Central memory CD8-positive, alpha-beta T cell (primary cell): ENCODE results near the gene MUC5B.
A peak's percentile ranks its signal among the peaks of the same experiment; 100 is the strongest.
"Not testable (repeated sequence)": the region's sequence is repeated elsewhere in the genome, so short reads cannot be mapped to it uniquely, and the experiment has no call there.

ENCODE experiments used
- ATAC-seq: fragments of 150-1000 bp; cut with Tn5 transposase; replicated peaks from 2 replicates; pipeline ENCODE4 v1.10.0; 2022; ENCODE audit warnings: mild to moderate bottlenecking, moderate FRiP score, moderate number of reproducible peaks; ENCODE audit not compliant: poor library complexity, severe bottlenecking; ENCODE audit errors: extremely low read depth
- DNase-seq, 2 donors: peaks; one replicate each; pipeline ENCODE4 v3.0.0; 2021; ENCODE audit warnings: low spot score in 2 of 2
- H3K27ac Mint-ChIP-seq: one replicate; pipeline ENCODE4 v1.8.0; 2022; ENCODE audit warnings: low read depth, mild to moderate bottlenecking, moderate library complexity, mixed read lengths
- H3K27me3 Mint-ChIP-seq: one replicate; pipeline ENCODE4 v1.8.0; 2022; ENCODE audit warnings: mixed read lengths
- H3K36me3 Mint-ChIP-seq: one replicate; pipeline ENCODE4 v1.8.0; 2022; ENCODE audit warnings: mild to moderate bottlenecking, moderate library complexity, mixed read lengths; ENCODE audit not compliant: insufficient read depth
- H3K4me1 Mint-ChIP-seq: one replicate; pipeline ENCODE4 v1.8.0; 2022; ENCODE audit warnings: mixed read lengths
- H3K4me3 Mint-ChIP-seq: one replicate; pipeline ENCODE4 v1.8.0; 2022; ENCODE audit warnings: mild to moderate bottlenecking, moderate library complexity, mixed read lengths
- H3K9me3 Mint-ChIP-seq: one replicate; pipeline ENCODE4 v1.8.0; 2022; ENCODE audit warnings: mixed read lengths

Gene MUC5B

GRCh38 chr11:1259561-1259960 is 36.7 kb downstream of the MUC5B start:
- peaks cover 3% of the 10 kb centered on the region for H3K9me3 Mint-ChIP-seq
- H3K4me1 Mint-ChIP-seq, result peaks cover 16% of the 10 kb centered on the region
- H3K27ac Mint-ChIP-seq, result no peak overlapping the region
- H3K27me3 Mint-ChIP-seq, result no peaks in the 10 kb centered on the region
- ATAC-seq (no peak), DNase-seq (no peak)
- peaks cover 7% of the 10 kb centered on the region for H3K36me3 Mint-ChIP-seq
- no peak overlapping the region for H3K4me3 Mint-ChIP-seq

GRCh38 chr11:1260023-1260501 is 37.2 kb downstream of the MUC5B start:
- no peak overlapping the region for H3K27ac Mint-ChIP-seq
- ATAC-seq (no peak), DNase-seq (no peak)
- H3K36me3 Mint-ChIP-seq, result peaks cover 7% of the 10 kb centered on the region
- H3K27me3 Mint-ChIP-seq, result no peaks in the 10 kb centered on the region
- peaks cover 17% of the 10 kb centered on the region for H3K4me1 Mint-ChIP-seq
- H3K4me3 Mint-ChIP-seq, result no peak overlapping the region
- peaks cover 4% of the 10 kb centered on the region for H3K9me3 Mint-ChIP-seq

GRCh38 chr11:1260620-1261019 is 37.8 kb downstream of the MUC5B start:
- Mint-ChIP-seq H3K27me3 (no peaks in the 10 kb centered on the region), H3K4me1 (peaks cover 17% of the 10 kb centered on the region), H3K9me3 (peaks cover 4% of the 10 kb centered on the region), H3K36me3 (peaks cover 7% of the 10 kb centered on the region), H3K4me3 (peak overlapping the region; percentile 16), H3K27ac (no peak overlapping the region)
- DNase-seq (no peak), ATAC-seq (no peak)

- peaks cover 7% of the 10 kb centered on the region for H3K36me3 Mint-ChIP-seq
- peak overlapping the region; percentile 82 for H3K4me3 Mint-ChIP-seq
- DNase-seq (no peak), ATAC-seq (no peak)
- peaks cover 17% of the 10 kb centered on the region for H3K4me1 Mint-ChIP-seq
- peak overlapping the region; percentile 88 for H3K27ac Mint-ChIP-seq
- H3K9me3 Mint-ChIP-seq, result peaks cover 4% of the 10 kb centered on the region
- no peaks in the 10 kb centered on the region for H3K27me3 Mint-ChIP-seq
These were observed 38.6 kb downstream of the MUC5B start for GRCh38 chr11:1261241-1262071.

GRCh38 chr11:1262172-1263006 is 39.5 kb downstream of the MUC5B start:
- Mint-ChIP-seq H3K4me1 (peaks cover 17% of the 10 kb centered on the region), H3K9me3 (peaks cover 4% of the 10 kb centered on the region), H3K36me3 (peaks cover 7% of the 10 kb centered on the region), H3K4me3 (peak overlapping the region; percentile 82), H3K27ac (peak overlapping the region; percentile 88), H3K27me3 (no peaks in the 10 kb centered on the region)
- ATAC-seq (peak; percentile 92), DNase-seq (peak; percentile 65 to 87)

- Mint-ChIP-seq H3K27me3 (no peaks in the 10 kb centered on the region), H3K4me1 (peaks cover 17% of the 10 kb centered on the region), H3K9me3 (peaks cover 4% of the 10 kb centered on the region), H3K36me3 (peaks cover 7% of the 10 kb centered on the region), H3K27ac (peak overlapping the region; percentile 88), H3K4me3 (peak overlapping the region; percentile 82)
- ATAC-seq, result peak; percentile 72
- no peak for DNase-seq
These were observed 40.1 kb downstream of the MUC5B start for GRCh38 chr11:1263010-1263409.

- not testable (repeated sequence) for H3K27ac Mint-ChIP-seq, H3K4me3 Mint-ChIP-seq, ATAC-seq, H3K9me3 Mint-ChIP-seq, H3K36me3 Mint-ChIP-seq, H3K27me3 Mint-ChIP-seq
- peaks cover 17% of the 10 kb centered on the region for H3K4me1 Mint-ChIP-seq
- peak in 1 of 2 donors; percentile 18 for DNase-seq
These were observed 41.6 kb downstream of the MUC5B start for GRCh38 chr11:1264444-1264843.

- ATAC-seq, H3K4me3 Mint-ChIP-seq, H3K9me3 Mint-ChIP-seq, H3K27me3 Mint-ChIP-seq, H3K36me3 Mint-ChIP-seq, DNase-seq, H3K27ac Mint-ChIP-seq: not testable (repeated sequence)
- H3K4me1 Mint-ChIP-seq, result peaks cover 17% of the 10 kb centered on the region
These were observed 42.6 kb downstream of the MUC5B start for GRCh38 chr11:1265480-1265879.

- not testable (repeated sequence) for H3K27me3 Mint-ChIP-seq, ATAC-seq, DNase-seq, H3K9me3 Mint-ChIP-seq, H3K4me3 Mint-ChIP-seq, H3K27ac Mint-ChIP-seq, H3K36me3 Mint-ChIP-seq
- peaks cover 15% of the 10 kb centered on the region for H3K4me1 Mint-ChIP-seq
These were observed 44.1 kb downstream of the MUC5B start for GRCh38 chr11:1266976-1267375.

- Mint-ChIP-seq H3K27ac (no peak overlapping the region), H3K27me3 (no peaks in the 10 kb centered on the region), H3K36me3 (no peaks in the 10 kb centered on the region), H3K4me3 (no peak overlapping the region), H3K9me3 (peaks cover 4% of the 10 kb centered on the region), H3K4me1 (peaks cover 9% of the 10 kb centered on the region)
- DNase-seq (no peak), ATAC-seq (no peak)
These were observed 44.7 kb downstream of the MUC5B start for GRCh38 chr11:1267441-1268100.

GRCh38 chr11:1269957-1270356 is 47.1 kb downstream of the MUC5B start:
- Mint-ChIP-seq H3K27ac (no peak overlapping the region), H3K9me3 (no peaks in the 10 kb centered on the region), H3K27me3 (no peaks in the 10 kb centered on the region), H3K36me3 (peaks cover under 1% of the 10 kb centered on the region), H3K4me3 (no peak overlapping the region), H3K4me1 (no peaks in the 10 kb centered on the region)
- ATAC-seq (no peak), DNase-seq (no peak)

- Mint-ChIP-seq H3K9me3 (no peaks in the 10 kb centered on the region), H3K4me3 (no peak overlapping the region), H3K4me1 (no peaks in the 10 kb centered on the region), H3K27me3 (no peaks in the 10 kb centered on the region), H3K36me3 (peaks cover 1% of the 10 kb centered on the region), H3K27ac (no peak overlapping the region)
- ATAC-seq, result no peak
- no peak for DNase-seq
These were observed 47.6 kb downstream of the MUC5B start for GRCh38 chr11:1270476-1270875.
